Measurements from ENCODE around the gene ATG4D.

The ATG4D gene

DNA sequence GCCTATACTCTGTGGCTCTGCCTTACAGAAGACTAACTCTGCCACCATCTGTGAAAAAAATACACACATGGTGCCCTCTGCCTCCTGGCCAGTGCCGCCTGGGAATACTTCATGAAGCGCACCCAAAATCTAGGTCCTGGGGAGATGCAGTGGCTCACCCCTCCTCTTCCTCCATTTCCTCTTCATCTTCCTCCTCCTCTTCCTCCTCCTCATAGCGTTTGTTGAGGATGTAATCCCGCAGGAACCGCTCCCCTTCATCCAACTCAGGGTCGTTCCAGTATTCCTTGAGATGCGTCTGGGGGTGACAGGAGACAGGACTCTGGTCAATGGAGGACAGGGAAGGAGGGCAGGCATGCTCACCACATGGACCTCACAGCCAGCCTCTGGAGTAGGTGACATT is 16.4 kb downstream of the ATG4D start (continued):
- TF ChIP-seq, protein P1, sequence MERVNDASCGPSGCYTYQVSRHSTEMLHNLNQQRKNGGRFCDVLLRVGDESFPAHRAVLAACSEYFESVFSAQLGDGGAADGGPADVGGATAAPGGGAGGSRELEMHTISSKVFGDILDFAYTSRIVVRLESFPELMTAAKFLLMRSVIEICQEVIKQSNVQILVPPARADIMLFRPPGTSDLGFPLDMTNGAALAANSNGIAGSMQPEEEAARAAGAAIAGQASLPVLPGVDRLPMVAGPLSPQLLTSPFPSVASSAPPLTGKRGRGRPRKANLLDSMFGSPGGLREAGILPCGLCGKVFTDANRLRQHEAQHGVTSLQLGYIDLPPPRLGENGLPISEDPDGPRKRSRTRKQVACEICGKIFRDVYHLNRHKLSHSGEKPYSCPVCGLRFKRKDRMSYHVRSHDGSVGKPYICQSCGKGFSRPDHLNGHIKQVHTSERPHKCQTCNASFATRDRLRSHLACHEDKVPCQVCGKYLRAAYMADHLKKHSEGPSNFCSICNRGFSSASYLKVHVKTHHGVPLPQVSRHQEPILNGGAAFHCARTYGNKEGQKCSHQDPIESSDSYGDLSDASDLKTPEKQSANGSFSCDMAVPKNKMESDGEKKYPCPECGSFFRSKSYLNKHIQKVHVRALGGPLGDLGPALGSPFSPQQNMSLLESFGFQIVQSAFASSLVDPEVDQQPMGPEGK (CRISPR knock-in tag; IDR thresholded peaks at IDR 0.05; ENCODE audit: borderline replicate concordance): no peak

- TF ChIP-seq ZFP30 (CRISPR knock-in tag; IDR thresholded peaks at IDR 0.05) (no peak), TCF4 (CRISPR knock-in tag; IDR thresholded peaks at IDR 0.05; ENCODE audit: borderline replicate concordance) (no peak), ZC3H10 (CRISPR knock-in tag; IDR thresholded peaks at IDR 0.05) (no peak), RARB (CRISPR knock-in tag; IDR thresholded peaks at IDR 0.05) (no peak), OSR1 (CRISPR knock-in tag; IDR thresholded peaks at IDR 0.05) (no peak), ARNTL (CRISPR knock-in tag; IDR thresholded peaks at IDR 0.05; ENCODE audit: borderline replicate concordance, low read depth) (no peak), ZNF565 (CRISPR knock-in tag; conservative IDR thresholded peaks at IDR 0.05; ENCODE audit: low read depth) (no peak), SNAI2 (CRISPR knock-in tag; IDR thresholded peaks at IDR 0.05) (no peak), CSDC2 (CRISPR knock-in tag; IDR thresholded peaks at IDR 0.05) (no peak), ESRRG (CRISPR knock-in tag; IDR thresholded peaks at IDR 0.05) (no peak), PPARA (CRISPR knock-in tag; IDR thresholded peaks at IDR 0.05; ENCODE audit: borderline replicate concordance) (no peak), ZNF8 (CRISPR knock-in tag; IDR thresholded peaks at IDR 0.05) (no peak), BACH2 (CRISPR knock-in tag; IDR thresholded peaks at IDR 0.05; ENCODE audit: borderline replicate concordance) (no peak), ISL1 (CRISPR knock-in tag; IDR thresholded peaks at IDR 0.05) (no peak)
- TF ChIP-seq, protein P2, sequence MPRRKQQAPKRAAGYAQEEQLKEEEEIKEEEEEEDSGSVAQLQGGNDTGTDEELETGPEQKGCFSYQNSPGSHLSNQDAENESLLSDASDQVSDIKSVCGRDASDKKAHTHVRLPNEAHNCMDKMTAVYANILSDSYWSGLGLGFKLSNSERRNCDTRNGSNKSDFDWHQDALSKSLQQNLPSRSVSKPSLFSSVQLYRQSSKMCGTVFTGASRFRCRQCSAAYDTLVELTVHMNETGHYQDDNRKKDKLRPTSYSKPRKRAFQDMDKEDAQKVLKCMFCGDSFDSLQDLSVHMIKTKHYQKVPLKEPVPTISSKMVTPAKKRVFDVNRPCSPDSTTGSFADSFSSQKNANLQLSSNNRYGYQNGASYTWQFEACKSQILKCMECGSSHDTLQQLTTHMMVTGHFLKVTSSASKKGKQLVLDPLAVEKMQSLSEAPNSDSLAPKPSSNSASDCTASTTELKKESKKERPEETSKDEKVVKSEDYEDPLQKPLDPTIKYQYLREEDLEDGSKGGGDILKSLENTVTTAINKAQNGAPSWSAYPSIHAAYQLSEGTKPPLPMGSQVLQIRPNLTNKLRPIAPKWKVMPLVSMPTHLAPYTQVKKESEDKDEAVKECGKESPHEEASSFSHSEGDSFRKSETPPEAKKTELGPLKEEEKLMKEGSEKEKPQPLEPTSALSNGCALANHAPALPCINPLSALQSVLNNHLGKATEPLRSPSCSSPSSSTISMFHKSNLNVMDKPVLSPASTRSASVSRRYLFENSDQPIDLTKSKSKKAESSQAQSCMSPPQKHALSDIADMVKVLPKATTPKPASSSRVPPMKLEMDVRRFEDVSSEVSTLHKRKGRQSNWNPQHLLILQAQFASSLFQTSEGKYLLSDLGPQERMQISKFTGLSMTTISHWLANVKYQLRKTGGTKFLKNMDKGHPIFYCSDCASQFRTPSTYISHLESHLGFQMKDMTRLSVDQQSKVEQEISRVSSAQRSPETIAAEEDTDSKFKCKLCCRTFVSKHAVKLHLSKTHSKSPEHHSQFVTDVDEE (CRISPR knock-in tag; IDR thresholded peaks at IDR 0.05): no peak
- TF ChIP-seq, protein P3, sequence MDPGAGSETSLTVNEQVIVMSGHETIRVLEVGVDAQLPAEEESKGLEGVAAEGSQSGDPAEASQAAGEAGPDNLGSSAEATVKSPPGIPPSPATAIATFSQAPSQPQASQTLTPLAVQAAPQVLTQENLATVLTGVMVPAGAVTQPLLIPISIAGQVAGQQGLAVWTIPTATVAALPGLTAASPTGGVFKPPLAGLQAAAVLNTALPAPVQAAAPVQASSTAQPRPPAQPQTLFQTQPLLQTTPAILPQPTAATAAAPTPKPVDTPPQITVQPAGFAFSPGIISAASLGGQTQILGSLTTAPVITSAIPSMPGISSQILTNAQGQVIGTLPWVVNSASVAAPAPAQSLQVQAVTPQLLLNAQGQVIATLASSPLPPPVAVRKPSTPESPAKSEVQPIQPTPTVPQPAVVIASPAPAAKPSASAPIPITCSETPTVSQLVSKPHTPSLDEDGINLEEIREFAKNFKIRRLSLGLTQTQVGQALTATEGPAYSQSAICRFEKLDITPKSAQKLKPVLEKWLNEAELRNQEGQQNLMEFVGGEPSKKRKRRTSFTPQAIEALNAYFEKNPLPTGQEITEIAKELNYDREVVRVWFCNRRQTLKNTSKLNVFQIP (CRISPR knock-in tag; IDR thresholded peaks at IDR 0.05; ENCODE audit: borderline replicate concordance, low read depth): no peak
- TF ChIP-seq, protein P4, sequence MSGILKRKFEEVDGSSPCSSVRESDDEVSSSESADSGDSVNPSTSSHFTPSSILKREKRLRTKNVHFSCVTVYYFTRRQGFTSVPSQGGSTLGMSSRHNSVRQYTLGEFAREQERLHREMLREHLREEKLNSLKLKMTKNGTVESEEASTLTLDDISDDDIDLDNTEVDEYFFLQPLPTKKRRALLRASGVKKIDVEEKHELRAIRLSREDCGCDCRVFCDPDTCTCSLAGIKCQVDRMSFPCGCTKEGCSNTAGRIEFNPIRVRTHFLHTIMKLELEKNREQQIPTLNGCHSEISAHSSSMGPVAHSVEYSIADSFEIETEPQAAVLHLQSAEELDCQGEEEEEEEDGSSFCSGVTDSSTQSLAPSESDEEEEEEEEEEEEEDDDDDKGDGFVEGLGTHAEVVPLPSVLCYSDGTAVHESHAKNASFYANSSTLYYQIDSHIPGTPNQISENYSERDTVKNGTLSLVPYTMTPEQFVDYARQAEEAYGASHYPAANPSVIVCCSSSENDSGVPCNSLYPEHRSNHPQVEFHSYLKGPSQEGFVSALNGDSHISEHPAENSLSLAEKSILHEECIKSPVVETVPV (CRISPR knock-in tag; IDR thresholded peaks at IDR 0.05): no peak
- TF ChIP-seq, protein P5, sequence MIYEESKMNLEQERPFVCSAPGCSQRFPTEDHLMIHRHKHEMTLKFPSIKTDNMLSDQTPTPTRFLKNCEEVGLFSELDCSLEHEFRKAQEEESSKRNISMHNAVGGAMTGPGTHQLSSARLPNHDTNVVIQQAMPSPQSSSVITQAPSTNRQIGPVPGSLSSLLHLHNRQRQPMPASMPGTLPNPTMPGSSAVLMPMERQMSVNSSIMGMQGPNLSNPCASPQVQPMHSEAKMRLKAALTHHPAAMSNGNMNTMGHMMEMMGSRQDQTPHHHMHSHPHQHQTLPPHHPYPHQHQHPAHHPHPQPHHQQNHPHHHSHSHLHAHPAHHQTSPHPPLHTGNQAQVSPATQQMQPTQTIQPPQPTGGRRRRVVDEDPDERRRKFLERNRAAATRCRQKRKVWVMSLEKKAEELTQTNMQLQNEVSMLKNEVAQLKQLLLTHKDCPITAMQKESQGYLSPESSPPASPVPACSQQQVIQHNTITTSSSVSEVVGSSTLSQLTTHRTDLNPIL (CRISPR knock-in tag; IDR thresholded peaks at IDR 0.05; ENCODE audit: low read depth): no peak
- no peak for ATAC-seq
These were observed 18.9 kb downstream of the ATG4D start for GRCh38 chr19:10562609-10563008.

- ATAC-seq: peak; percentile 23
- TF ChIP-seq RARB (CRISPR knock-in tag; IDR thresholded peaks at IDR 0.05): no peak
- TF ChIP-seq ZNF70 (CRISPR knock-in tag; IDR thresholded peaks at IDR 0.05): no peak
- TF ChIP-seq, protein P3 (CRISPR knock-in tag; IDR thresholded peaks at IDR 0.05; ENCODE audit: borderline replicate concordance, low read depth): no peak
- no peak for TF ChIP-seq ESRRG (CRISPR knock-in tag; IDR thresholded peaks at IDR 0.05)
- TF ChIP-seq TOX (CRISPR knock-in tag; IDR thresholded peaks at IDR 0.05; ENCODE audit: borderline replicate concordance): no peak
- no peak for TF ChIP-seq ZFP3 (CRISPR knock-in tag; IDR thresholded peaks at IDR 0.05)
- TF ChIP-seq, protein P2 (CRISPR knock-in tag; IDR thresholded peaks at IDR 0.05): no peak
- no peak for TF ChIP-seq CSDC2 (CRISPR knock-in tag; IDR thresholded peaks at IDR 0.05)
- TF ChIP-seq ZNF8 (CRISPR knock-in tag; IDR thresholded peaks at IDR 0.05): no peak
- TF ChIP-seq, protein P4 (CRISPR knock-in tag; IDR thresholded peaks at IDR 0.05): no peak
- TF ChIP-seq ZC3H10 (CRISPR knock-in tag; IDR thresholded peaks at IDR 0.05): no peak
- no peak for TF ChIP-seq ZNF565 (CRISPR knock-in tag; conservative IDR thresholded peaks at IDR 0.05; ENCODE audit: low read depth)
- no peak for TF ChIP-seq GLIS3 (CRISPR knock-in tag; IDR thresholded peaks at IDR 0.05)
These were observed 21.4 kb downstream of the ATG4D start for GRCh38 chr19:10565028-10565566.

All from SK-N-SH treated with all-trans-retinoic acid at 6 μM for 48 hours (cell line).